VCaP (cell line): Measurements from ENCODE around the gene SMO.
A peak's percentile ranks its signal among the peaks of the same experiment; 100 is the strongest.

Experiments
- H3K27ac ChIP-seq: fragments of 450-650 bp; 2 replicates; pipeline ENCODE4 v1.5.1; 2017
- CTCF ChIP-seq: fragments of 450-650 bp; conservative IDR thresholded peaks from 2 replicates; pipeline ENCODE4 v1.5.1; 2017; ENCODE audit warnings: mild to moderate bottlenecking, moderate library complexity

Gene SMO

GRCh38 chr7:129224251-129225205 is 36.1 kb downstream of the SMO start, which contains the start of gene AHCYL2:
AHCYL2 (plus strand) TSS chr7:129225030.
- TF ChIP-seq CTCF: no peak
- peak within 1 kb of the TSS; percentile 90 for H3K27ac ChIP-seq

DNA sequence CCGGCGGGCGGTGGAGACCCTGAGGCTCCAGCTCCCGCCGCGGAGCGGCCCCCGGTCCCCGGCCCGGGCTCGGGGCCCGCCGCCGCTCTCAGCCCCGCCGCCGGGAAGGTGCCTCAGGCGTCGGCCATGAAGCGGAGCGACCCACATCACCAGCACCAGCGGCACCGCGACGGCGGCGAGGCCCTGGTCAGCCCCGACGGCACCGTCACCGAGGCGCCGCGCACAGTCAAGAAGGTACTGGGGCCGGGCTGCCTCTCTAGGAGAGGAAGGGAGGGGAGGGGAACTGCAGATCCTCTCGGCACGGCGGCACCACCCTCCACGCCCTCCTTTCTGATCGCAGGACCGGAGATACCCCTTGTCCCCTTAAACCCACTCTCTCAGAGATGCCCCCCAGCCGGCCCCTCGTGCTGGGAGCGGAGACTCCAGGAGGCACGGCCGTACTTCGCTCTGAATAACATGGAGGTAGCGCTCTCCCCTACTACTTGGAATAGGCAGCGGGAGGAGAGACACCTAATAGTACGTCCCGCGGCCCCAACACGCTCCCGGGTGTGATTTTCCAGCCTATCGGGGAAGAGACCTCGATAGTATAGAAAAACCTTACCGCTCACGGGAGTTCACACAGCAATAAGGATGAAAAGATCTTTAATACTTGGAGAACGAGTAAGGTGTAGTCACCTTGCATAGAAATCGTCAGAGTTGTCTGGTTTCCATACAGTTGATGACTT is 36.9 kb downstream of the SMO start:
- H3K27ac ChIP-seq: peak overlapping the region; percentile 90
- no peak for TF ChIP-seq CTCF

DNA sequence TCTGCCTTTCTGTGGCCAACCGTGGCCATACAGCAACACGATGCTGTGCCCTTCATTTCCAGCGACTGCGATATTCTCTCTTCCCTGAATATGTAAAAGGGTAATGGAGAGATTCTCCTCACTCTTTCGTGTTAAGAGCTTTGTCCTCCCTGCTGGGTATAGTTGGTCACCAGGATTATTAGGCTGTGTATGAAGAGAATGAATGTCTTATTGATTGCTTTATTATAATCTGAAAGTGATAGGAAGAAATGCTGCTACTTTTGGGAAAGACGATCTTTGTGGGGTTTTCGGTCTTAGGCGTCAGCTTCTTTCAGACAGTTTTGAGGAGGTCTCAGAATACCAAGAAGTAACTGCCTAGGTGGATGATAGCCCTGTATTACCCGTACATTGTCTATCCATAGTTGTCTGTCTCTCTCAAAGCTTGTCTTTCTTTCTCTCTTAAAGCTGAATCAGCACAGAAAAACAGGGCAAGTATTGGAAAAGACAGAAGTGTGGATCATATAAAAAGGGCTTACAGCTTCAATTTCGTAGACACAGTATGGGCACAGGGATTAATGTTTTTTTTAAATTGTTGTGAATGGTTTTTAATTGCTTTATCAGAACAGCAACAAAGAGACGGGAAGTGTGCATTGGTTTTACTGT is 37.6 kb downstream of the SMO start:
- TF ChIP-seq CTCF: no peak

GRCh38 chr7:129227646-129228578 is 39.5 kb downstream of the SMO start:
- TF ChIP-seq CTCF: no peak

More for the DNA sequence above, 37.6 kb downstream of the SMO start:
- H3K27ac ChIP-seq: peak overlapping the region; percentile 90

DNA sequence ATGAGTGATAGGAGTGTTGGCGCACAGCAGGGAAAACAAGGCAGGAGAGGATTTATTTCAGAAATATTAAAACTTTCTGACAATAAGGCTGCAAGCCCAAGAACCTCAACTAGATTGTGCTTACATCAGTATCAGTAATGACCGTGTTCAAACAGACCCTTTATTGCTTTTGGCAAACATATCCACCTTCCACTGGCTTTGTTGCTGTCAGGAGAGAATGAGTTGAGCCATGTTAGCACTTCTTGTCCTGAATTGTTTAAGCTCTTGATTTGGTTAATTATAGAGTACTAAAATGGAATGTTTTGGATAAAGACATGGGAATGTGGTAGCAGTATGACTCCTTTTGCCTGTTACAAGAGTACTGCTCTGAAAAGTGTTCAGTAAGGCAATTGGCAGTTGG is 40.2 kb downstream of the SMO start:
- peak overlapping the region; percentile 90 for H3K27ac ChIP-seq
- TF ChIP-seq CTCF: no peak

More at GRCh38 chr7:129227646-129228578, 39.5 kb downstream of the SMO start:
- H3K27ac ChIP-seq: peak overlapping the region; percentile 90

DNA sequence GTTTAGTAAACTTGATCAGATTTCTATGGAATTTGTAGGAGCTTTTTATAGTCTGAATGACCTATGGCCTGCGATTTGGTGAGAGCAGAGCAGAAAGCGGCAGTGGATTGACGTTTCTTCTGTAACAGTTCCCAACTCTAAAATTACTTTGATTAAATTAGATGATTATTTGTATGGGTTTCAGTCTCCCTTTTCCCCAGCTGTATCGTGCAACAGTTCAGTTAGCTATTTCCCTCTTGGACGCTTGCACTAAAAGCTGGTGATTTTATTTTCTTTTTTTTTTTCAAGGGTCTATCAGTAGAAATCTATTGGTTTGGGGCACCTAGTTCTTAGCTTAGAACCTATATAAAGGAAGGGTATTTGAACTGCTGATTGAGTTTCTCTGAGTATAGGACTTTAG is 43.2 kb downstream of the SMO start:
- H3K27ac ChIP-seq: no peak overlapping the region
- no peak for TF ChIP-seq CTCF
